ENCODE measurements around the gene NUSAP1.
A peak's percentile ranks its signal among the peaks of the same experiment; 100 is the strongest.
"Not testable (repeated sequence)": the region's sequence is repeated elsewhere in the genome, so short reads cannot be mapped to it uniquely, and the experiment has no call there.

Gene NUSAP1

DNA sequence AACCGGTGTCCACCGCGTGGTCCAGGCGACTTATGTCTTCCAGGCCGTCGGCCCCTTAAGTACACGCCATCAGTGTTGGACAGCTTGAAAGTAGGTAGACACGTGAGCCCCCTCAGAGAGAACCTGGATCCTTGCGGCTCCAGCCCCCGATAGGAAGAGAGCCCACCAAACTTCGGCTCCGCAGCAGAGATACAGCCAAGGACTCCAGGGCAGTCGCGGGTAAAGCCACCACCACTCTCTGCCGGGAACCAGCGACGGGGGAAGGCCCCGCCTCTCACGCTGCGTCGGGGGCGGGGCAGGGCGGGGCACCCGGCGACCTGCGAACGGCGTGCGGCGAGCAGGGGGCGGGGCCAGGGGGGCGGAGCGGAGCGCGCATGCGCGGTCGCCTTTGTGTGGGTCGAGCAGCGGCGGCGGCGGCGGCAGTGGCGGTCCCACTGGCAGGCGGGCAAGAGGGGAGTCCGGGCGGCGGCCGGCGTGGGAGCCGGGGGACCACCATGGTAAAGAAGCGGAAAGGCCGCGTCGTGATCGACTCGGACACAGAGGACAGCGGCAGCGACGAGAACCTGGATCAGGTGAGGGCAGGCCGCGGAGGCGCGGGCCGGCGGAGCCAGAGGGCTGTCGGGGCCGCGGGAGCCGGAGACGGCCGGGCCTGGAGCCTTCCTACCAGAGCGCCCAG, 84.2 kb downstream of the NUSAP1 start, which contains the start of gene RTF1:
Gene RTF1 (plus strand): TSS at position 354 of the 676 bp plus-strand sequence. CDS start 21 bp downstream, at position 375.
- DNase-seq: peak; percentile 95

DNA sequence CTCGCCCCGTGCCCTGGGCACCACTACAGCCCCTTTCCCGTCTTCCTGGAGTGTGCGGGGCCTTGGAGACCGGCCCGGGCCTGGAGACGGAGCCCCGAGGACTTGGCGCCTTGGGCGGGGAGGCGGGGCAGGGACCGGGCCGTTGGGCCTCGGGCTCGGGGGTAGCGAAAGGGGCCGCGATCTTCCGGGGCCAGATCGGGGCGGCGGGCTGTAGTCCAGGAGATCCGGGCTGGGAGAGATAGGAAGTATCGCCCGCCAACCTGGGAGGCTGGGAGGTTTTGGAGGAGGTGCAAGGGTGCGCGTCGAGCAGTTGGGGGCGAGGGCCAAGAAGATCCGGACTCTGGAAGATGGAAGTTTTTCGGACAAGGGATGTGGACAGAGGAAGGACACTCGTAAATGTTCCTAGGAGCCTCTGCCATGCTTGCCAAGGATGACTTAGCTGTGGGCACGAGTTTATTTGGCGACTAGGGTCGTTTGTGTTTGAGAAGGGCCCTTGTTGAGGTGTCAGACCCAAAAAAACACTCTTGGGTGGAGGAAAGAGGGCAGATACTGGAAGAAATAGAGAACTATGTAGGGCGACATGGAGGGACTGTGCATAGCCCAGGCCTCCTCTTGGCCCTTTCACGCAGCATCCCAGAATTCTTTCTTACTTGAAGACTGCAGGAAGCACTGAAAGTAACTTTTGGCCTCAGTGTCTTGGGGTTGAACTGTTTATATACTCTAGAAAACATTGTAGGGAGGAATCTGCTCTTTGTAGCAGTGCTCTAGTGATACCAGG, 84.9 kb downstream of the NUSAP1 start:
- no peak for DNase-seq

DNA sequence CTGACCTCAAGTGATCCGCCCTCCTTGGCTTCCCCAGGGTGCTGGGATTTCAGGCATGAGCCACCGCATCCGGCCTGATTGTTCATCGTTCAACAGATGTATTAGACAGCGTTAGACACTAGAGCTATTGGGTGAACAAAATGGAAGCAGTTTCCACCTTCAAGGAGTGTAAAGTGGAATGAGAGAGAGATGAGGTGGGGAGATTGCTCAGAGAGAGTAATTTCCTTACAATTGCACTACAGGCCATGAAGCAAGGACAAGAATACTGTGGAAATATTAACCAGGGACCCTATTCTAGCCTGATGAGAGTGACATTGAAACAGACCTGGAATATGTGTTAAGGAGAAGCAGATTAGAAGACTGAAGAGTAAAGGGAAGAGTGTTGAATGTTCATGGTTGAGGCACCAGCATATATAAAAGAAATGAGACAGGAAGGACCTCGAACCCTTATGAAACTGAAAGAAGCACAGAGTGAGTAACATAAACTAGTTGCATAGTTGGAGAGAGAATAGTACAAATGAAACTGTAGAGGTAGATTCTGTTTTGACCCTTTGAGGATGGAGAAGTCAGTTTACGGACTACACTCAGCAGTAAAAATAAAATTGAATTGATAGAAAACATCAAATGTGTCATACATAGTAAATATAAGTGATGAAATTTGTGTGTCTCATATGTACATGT, 91.4 kb downstream of the NUSAP1 start:
- no peak for DNase-seq

DNA sequence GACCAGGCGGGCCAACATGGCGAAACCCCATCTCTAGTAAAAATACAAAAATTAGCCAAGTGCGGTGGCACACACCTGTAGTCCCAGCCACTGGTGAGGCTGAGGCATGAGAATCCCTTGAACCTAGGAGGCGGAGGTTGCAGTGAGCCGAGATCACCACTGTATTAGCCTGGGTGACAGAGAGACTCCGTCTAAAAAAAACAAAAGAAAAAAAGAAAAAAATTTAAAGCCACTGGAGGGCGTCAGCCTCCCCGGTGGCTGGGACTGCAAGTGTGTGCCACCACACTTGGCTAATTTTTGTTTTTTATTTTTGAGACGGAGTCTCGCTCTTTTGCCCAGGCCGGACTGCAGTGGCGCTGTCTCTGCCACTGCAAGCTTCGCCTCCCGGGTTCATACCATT, 92.1 kb downstream of the NUSAP1 start:
- DNase-seq: no peak

DNA sequence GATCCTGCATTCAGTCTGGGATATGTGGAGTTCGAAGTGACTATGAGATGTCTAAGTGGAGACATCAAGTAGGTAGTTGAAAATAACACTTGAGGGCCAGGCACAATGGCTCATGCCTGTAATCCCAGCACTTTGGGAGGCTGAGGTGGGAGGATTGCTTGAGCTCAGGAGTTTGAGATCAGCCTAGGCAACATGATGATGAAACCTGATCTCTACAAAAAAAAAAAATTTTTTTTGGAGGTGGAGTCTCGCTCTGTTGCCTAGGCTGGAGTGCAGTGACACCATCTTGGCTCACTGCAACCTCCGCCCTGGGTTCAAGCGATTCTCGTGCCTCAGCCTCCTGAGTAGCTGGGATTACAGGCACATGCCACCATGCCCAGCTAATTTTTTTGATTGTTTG, 93.2 kb downstream of the NUSAP1 start:
- not testable (repeated sequence) for DNase-seq

DNA sequence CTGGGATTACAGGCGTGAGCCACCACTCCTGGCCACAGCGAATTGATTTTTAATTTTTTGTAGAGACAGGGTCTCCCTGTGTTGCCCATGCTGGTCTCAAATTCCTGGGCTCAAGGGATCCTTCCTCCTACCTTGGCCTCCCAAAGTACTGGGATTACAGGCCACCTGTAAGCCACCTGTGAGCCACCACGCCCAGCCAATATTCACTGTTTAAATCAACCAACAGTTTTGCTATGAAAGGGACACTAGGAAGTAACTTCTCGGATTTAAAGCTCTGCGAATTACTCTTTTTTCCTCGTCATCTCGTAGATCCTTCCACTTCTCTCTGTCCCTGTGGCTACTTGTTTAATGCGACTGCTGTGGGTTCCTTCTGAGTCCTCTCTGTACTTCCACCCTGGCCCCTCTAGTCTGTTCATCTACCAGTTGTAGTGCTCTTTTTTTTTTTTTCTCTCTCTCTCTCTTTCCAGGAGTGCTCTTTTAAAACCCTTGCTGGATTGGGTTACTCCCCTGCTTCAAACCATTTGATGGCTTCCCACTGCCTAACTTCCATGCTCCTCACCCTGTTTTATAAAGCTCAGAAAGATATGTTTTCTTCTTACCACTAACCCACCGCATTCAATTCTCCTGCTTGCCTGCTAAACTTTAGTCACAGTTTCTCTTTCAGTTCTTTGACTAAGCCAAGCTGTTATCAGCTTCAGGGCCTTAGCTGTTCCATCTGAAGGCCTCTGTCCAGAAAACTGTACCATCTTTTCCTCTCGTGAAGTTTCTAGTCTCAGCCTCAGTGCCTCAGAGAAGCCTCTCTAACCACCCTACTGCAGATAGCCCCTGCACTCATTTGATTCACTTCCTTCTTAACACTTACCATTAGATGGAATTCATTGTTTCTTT, 96.6 kb downstream of the NUSAP1 start:
- no peak for DNase-seq
